ENCODE data around the gene PRKAR2B. TPM values are rescaled to one million over a fixed set of nuclear protein-coding genes. Genes with fewer than 3 reads are reported as not detected.

Gene PRKAR2B
- total RNA-seq (2014; rRNA removed; shearing (Covaris generic)): 22.9 and 29.9 TPM in 2 replicates

DNA sequence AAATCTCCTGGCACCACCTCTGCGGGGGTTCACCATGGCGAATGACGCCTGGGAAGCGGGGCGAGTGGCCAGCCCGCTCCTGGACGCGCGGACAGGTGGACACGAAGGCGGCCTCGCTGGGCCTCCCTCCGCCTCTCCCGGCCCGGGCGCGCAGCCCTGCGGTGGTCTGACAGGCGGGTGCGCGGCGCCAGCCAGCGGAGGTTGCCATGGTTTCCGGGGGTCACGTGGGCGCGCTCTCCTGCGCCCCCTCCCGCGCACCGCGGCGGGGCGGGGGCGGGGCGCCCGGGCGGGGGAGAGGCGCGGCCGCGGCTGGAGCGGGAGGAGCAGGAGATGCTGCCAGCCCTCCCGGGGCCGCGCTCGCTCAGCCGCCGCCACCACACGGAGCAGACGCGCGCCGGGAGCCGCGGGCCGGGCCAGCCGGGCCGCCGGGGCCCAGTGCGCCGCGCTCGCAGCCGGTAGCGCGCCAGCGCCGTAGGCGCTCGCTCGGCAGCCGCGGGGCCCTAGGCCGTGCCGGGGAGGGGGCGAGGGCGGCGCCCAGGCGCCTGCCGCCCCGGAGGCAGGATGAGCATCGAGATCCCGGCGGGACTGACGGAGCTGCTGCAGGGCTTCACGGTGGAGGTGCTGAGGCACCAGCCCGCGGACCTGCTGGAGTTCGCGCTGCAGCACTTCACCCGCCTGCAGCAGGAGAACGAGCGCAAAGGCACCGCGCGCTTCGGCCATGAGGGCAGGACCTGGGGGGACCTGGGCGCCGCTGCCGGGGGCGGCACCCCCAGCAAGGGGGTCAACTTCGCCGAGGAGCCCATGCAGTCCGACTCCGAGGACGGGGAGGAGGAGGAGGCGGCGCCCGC is at the start of gene PRKAR2B:
Gene PRKAR2B, plus strand, starts transcription at position 359 of the 848 bp plus-strand sequence. Its CDS starts 203 bp downstream, at position 562.
- peak within 1 kb of the TSS; percentile 83 for H3K4me3 ChIP-seq (ENCODE audit: insufficient read depth, low read depth, low read length)
- peak; percentile 97 for DNase-seq
- H3K27me3 ChIP-seq (ENCODE audit: control insufficient read depth, insufficient read depth, low read length): peaks cover 4% of the 10 kb centered on the region
- no peaks in the 10 kb centered on the region for H3K36me3 ChIP-seq (replicated peaks; ENCODE audit: control insufficient read depth, insufficient read depth, low read length)

DNA sequence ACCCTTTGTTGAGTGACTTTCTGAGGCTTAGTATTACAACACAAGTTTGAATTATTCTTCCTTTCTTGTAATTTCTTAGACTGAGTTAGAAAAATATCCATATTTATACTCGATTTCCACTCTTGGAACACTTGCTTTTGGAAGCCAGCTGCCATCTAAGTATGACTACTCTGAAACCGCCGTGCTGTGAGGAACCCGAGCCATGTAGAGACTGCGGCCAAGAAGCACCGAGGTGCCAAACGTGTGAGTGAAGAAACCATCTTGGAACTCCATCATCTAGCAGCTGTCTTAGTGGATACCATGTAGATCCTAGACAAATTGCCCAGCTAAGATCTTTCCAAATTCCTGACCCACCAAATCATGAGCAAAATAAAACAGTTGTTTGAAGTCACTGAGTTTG is 49.7 kb upstream of the PRKAR2B start:
- no peak overlapping the region for H3K4me3 ChIP-seq (ENCODE audit: insufficient read depth, low read depth, low read length)
- no peaks in the 10 kb centered on the region for H3K36me3 ChIP-seq (replicated peaks; ENCODE audit: control insufficient read depth, insufficient read depth, low read length)
- DNase-seq: no peak
- H3K27me3 ChIP-seq (ENCODE audit: control insufficient read depth, insufficient read depth, low read length): no peaks in the 10 kb centered on the region

DNA sequence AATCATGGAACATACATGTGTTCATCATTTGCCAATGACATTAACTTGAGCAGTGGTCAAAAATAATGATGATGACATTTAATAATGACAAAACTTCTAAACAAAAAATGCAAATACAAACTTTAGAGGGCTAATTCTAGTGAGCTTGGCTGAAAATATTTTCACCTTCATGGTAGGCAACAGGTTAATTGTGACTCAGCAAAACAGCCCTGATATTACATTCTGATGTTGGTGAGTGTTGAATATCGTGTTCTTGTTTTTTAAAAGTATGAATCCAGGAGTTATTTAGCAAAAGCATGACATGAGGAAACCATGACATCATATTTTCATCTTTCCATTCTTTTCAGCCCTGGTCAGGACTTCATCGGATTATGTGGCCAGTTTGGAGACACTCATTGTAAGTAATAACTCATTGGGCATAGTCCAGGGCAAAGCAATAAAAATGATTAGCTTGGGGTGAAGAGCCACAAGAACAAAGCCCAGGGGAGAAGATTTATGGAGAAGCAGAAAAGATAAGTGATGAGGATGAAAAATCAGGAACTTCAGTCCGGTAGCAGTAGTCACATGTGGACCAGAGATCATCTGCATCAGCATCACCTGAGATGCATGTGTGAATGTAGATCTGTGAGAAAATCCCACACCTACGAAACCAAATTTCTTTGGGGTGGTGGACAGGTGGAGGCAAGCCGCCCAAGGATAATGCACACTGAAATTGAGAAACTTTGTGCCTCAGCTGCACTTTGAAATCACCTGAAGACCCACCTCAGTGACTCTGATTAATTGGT is 46.8 kb upstream of the PRKAR2B start:
- DNase-seq: no peak
- Histone ChIP-seq H3K27me3 (ENCODE audit: control insufficient read depth, insufficient read depth, low read length) (no peaks in the 10 kb centered on the region), H3K4me3 (ENCODE audit: insufficient read depth, low read depth, low read length) (no peak overlapping the region), H3K36me3 (replicated peaks; ENCODE audit: control insufficient read depth, insufficient read depth, low read length) (no peaks in the 10 kb centered on the region)

DNA sequence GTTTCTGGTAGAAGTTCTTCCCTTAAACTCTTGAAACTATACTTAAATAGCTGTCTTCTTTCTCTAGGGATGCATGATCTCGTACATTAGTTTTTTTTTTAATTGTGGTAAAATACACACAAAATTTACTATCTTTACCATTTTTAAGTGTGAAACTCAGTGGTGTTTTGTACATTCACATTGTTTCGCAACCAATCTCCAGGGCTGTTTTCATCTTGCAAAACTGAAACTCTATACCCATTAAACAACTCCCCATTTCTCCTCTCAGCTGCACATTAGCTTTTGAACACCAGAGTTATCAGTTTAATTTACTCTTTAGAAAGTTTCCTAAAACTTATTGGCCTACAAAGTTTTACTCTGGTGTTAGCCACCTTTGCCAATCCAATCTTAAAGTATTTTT is 45.5 kb upstream of the PRKAR2B start:
- H3K36me3 ChIP-seq (replicated peaks; ENCODE audit: control insufficient read depth, insufficient read depth, low read length): no peaks in the 10 kb centered on the region
- no peaks in the 10 kb centered on the region for H3K27me3 ChIP-seq (ENCODE audit: control insufficient read depth, insufficient read depth, low read length)
- DNase-seq: no peak
- H3K4me3 ChIP-seq (ENCODE audit: insufficient read depth, low read depth, low read length): no peak overlapping the region

DNA sequence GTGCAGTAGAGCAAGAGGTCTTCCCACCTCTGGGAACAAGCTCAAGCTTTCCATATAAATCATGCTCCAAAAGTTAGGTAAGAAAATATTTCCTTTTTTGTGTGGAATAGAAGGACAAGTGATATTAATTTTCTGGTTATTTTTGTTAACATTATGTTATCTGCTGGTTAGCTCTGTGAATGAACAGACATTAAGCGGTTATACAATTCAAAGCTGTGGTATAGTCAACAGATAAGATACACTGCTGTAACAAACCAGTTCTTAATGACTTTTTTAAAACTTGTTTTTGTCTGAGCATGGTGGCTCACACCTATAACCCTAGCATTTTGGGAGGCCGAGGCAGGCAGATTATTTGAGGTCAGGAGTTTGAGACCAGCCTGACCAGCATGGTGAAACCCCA is 43.0 kb upstream of the PRKAR2B start:
- H3K36me3 ChIP-seq (replicated peaks; ENCODE audit: control insufficient read depth, insufficient read depth, low read length): no peaks in the 10 kb centered on the region
- DNase-seq: no peak
- H3K27me3 ChIP-seq (ENCODE audit: control insufficient read depth, insufficient read depth, low read length): no peaks in the 10 kb centered on the region
- no peak overlapping the region for H3K4me3 ChIP-seq (ENCODE audit: insufficient read depth, low read depth, low read length)

DNA sequence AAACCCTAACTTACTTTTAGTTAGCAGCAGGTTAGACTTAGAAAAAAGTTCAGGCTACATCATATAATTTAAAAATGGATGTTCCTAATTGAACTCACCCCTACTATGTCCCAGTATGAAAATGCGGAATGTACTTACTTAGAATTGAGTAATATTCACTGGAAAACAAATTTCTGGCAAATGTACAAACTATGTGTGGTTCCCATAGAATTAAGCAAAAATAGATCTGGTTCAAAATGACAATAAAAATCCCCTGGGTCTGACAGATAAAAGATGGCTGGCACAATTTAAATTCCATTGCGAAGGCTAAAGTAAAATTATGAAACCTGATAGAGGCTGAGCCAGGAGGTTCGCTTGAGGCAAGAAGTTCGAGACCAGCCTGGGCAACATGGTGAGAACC is 42.4 kb upstream of the PRKAR2B start:
- DNase-seq: no peak
- Histone ChIP-seq H3K36me3 (replicated peaks; ENCODE audit: control insufficient read depth, insufficient read depth, low read length) (no peaks in the 10 kb centered on the region), H3K27me3 (ENCODE audit: control insufficient read depth, insufficient read depth, low read length) (no peaks in the 10 kb centered on the region), H3K4me3 (ENCODE audit: insufficient read depth, low read depth, low read length) (no peak overlapping the region)

DNA sequence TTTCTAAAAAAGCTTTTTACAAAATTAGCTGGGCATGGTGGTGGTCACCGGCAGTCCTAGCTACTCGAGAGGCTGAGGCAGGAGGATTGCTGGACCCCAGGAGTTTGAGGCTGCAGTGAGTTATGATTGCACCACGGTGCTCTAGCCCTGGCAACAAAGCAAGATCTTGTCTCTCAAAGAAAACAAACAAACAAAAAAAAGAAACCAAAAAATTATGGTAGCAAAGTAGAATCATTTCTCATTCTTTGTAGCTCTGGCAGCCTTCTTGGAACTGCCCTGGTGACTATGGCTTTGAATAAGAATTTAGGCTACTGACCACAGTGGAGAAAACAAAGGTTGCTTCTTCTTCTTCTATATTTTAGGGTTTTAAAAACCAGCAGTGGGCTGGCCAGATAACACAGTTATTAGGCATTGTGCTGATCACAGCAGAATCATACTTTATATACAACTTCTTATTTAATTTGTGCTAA is 41.9 kb upstream of the PRKAR2B start:
- DNase-seq: no peak
- Histone ChIP-seq H3K4me3 (ENCODE audit: insufficient read depth, low read depth, low read length) (no peak overlapping the region), H3K27me3 (ENCODE audit: control insufficient read depth, insufficient read depth, low read length) (no peaks in the 10 kb centered on the region), H3K36me3 (replicated peaks; ENCODE audit: control insufficient read depth, insufficient read depth, low read length) (no peaks in the 10 kb centered on the region)

DNA sequence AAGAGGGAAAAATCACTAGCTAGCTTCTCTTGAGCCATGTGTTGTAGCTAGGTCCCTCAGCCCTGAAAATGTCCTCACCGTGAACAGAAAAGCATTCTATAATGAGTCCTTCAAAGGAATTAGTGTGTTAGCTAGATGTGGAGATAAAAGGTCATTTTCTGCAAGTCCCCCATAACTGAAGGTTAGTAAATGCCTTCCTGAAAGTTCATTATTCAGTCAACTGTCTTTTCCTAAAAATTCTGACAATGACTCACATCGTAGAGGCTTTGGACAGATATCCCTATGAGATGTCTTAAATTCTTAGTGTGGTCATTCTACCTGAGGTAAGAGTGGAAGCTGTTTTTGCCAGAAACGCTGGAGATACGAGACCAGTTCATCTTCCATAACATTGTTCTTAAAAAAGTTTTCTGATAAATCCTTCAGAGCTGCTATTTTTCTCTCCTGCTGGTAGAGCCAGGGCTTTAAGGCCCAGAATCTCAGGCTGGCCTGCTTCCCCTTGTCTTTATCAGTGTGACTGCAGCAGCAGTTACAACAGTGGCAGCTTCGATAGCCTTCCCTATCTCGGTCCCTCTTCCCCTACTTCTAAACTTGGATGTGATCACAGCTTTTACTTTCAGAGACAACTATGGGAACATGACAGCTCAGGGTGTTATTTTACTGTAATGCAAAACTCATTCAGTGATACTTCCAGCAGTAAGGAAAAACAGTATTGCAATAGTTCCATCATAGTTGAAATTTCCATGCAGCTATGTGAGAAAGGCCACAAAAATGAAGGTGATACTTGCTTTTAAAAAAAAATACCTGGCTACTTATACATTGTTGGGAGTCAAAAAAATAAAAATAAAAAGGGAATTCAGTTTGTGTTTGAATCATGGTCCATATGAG is 37.3 kb upstream of the PRKAR2B start:
- no peaks in the 10 kb centered on the region for H3K36me3 ChIP-seq (replicated peaks; ENCODE audit: control insufficient read depth, insufficient read depth, low read length)
- no peak for DNase-seq
- H3K27me3 ChIP-seq (ENCODE audit: control insufficient read depth, insufficient read depth, low read length): no peaks in the 10 kb centered on the region
- no peak overlapping the region for H3K4me3 ChIP-seq (ENCODE audit: insufficient read depth, low read depth, low read length)

DNA sequence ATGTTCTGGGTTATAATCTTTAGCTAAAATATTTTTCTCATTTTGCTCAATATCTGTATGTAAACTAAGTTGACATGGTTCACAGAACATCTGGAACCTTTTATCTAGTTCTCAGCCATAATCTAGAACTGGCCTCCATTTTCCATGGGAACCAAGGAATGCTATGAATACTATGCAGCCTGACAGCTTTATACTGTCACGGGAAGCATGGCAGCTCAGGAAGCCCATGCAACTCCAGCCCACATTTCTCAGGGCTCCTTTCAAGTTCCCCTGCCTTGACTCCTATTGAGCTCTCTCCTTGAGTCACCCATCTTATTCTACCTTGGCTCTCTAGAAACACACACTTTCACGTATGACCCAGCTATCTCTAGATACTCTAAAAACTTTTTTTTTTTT is 36.6 kb upstream of the PRKAR2B start:
- H3K36me3 ChIP-seq (replicated peaks; ENCODE audit: control insufficient read depth, insufficient read depth, low read length): no peaks in the 10 kb centered on the region
- no peak overlapping the region for H3K4me3 ChIP-seq (ENCODE audit: insufficient read depth, low read depth, low read length)
- no peaks in the 10 kb centered on the region for H3K27me3 ChIP-seq (ENCODE audit: control insufficient read depth, insufficient read depth, low read length)
- DNase-seq: no peak

DNA sequence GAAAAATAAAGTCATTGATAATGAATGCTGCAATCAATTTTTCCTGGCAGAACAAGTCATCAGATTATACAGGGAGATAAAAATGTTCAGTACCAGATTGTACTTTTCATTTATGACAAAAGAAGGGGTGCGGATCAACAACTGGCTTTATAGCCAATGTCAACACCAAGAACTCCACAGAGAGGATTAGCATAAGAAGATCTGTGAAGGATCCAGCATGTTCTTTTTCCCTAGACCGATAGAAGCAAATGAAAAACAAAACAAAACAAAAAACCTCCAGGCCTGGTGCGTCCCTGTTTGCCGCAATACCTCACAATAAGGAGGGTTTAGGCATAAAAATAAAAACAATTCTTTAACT is 34.7 kb upstream of the PRKAR2B start:
- H3K36me3 ChIP-seq (replicated peaks; ENCODE audit: control insufficient read depth, insufficient read depth, low read length): no peaks in the 10 kb centered on the region
- H3K4me3 ChIP-seq (ENCODE audit: insufficient read depth, low read depth, low read length): no peak overlapping the region
- no peak for DNase-seq
- H3K27me3 ChIP-seq (ENCODE audit: control insufficient read depth, insufficient read depth, low read length): no peaks in the 10 kb centered on the region

DNA sequence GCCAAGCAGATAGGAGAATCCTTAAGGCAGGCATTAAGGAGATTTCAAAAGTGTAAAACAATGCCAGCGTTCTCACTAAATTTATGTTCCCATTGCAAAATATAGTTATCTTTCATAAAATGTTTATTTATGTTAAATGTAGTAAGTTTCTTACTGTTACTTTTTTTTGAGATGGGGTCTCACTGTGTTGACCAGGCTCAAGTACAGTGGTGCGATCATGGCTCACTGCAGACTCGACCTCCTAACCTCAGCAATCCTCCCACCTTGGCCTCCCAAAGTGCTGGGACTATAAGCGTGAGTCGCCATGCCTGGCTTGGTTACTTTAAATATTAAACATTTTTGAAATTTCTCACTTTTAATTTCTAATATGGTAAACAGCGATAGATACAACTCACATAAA is 31.8 kb upstream of the PRKAR2B start:
- DNase-seq: no peak
- Histone ChIP-seq H3K27me3 (ENCODE audit: control insufficient read depth, insufficient read depth, low read length) (no peaks in the 10 kb centered on the region), H3K4me3 (ENCODE audit: insufficient read depth, low read depth, low read length) (no peak overlapping the region), H3K36me3 (replicated peaks; ENCODE audit: control insufficient read depth, insufficient read depth, low read length) (no peaks in the 10 kb centered on the region)

DNA sequence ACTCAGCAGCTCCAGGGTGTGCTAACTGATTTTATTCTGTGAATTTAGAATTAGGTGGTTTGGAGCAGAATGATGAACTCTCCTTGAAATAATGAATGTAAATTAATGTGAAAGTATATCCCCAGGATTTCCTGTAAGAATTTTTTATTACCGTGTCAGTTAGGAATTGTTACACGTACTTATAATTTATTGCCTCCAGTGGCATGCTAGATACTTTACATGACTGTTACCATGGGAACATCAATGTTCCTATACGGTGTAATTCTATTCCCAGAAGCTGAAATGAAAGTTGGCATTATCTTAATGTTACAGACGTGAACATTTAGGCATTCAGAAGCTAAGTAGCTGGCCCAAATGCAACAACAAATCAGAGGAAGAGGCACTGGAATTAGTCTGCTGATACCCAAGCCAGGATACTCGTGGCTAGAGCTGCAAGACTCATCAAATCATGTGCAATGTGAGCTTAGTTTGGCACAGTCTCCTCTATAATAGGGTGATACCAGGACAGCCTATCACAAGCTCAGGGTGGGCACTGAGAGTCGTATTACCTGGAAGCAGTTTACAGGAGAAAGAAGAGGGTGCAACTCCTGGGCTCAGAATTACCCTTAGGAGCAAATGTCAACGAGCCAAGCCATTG is 30.0 kb upstream of the PRKAR2B start:
- H3K36me3 ChIP-seq (replicated peaks; ENCODE audit: control insufficient read depth, insufficient read depth, low read length): no peaks in the 10 kb centered on the region
- no peak overlapping the region for H3K4me3 ChIP-seq (ENCODE audit: insufficient read depth, low read depth, low read length)
- no peaks in the 10 kb centered on the region for H3K27me3 ChIP-seq (ENCODE audit: control insufficient read depth, insufficient read depth, low read length)
- DNase-seq: no peak

DNA sequence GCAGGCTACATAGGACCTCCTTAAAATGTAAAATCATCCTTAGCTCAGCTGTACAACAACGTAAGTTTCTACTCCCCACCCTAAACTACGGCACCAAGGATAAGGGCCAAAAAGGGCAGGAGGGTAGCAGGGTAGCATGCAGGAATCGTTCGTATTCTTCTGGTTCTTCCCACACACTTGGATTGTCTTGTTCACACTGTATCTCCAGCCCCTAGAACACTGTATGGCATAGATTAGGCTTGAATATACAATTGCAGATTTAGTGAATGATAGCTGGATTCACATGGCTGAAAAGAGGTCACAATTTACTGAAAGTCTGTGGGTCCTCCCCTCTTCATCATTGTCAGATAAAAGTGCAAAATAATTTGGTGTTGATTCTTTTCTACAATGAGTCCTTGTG is 28.2 kb upstream of the PRKAR2B start:
- no peaks in the 10 kb centered on the region for H3K36me3 ChIP-seq (replicated peaks; ENCODE audit: control insufficient read depth, insufficient read depth, low read length)
- no peaks in the 10 kb centered on the region for H3K27me3 ChIP-seq (ENCODE audit: control insufficient read depth, insufficient read depth, low read length)
- H3K4me3 ChIP-seq (ENCODE audit: insufficient read depth, low read depth, low read length): no peak overlapping the region
- no peak for DNase-seq
